Measurements from ENCODE around the gene RNF220.

DNA sequence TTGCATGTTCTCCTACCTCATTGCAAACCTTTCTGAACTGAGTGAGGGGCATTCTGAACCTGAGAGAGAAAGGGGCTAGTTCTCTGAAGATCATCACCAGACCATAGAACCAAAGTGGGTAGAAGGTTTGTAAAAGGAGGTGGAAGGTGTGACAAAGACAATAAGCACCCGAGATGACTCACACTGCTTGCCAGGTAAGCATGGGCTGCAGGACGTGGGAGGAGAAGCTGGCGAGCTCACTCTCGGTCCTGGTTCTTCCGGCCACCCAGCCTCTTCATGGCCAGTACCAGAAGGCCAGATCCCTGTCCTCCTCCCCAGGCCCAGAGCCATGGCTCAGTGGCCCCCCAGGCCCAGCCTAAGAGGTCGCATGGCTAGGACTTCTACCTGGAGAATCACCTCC, 140.9 kb downstream of the RNF220 start:
- no peak for TF ChIP-seq CTCF (IDR thresholded peaks at IDR 0.05)
- no peak for TF ChIP-seq POLR2A (IDR thresholded peaks at IDR 0.05)
